SK-N-SH (cell line): ENCODE results near the gene CCDC40. TPM values are rescaled to one million over a fixed set of nuclear protein-coding genes. Genes with fewer than 3 reads are reported as not detected.

Experiments
- CTCF ChIA-PET: fragments of 300-600, 350-600 bp; formaldehyde crosslinking; extraction: SDS; loops from one replicate; lab custom pipeline; 2021; lab: Yijun Ruan, JAX
- POLR2A ChIA-PET: fragments of 350-600 bp; sonication (Branson Sonifier 250); formaldehyde crosslinking; extraction: SDS; loops from one replicate; lab custom pipeline; 2020; ENCODE audit warnings: antibody characterized with exemption, inconsistent platforms; lab: Yijun Ruan, JAX
- DNase-seq: peaks from one replicate; pipeline ENCODE4 v3.0.0; 2012
- H2AFZ ChIP-seq: fragments of 200-600 bp; sonication (generic); 2 replicates; pipeline ENCODE4 v1.8.1; 2016; ENCODE audit warnings: antibody characterized with exemption, mild to moderate bottlenecking, low read depth
- H3F3A ChIP-seq: fragments of 200-600 bp; sonication (generic); replicated peaks from 2 replicates; pipeline ENCODE3; 2016; ENCODE audit warnings: antibody characterized with exemption, mild to moderate bottlenecking; ENCODE audit not compliant: insufficient read depth
- H3K27ac ChIP-seq, 2 experiments: fragments of 200-500 bp in 1 of 2; fragments of 200-600 bp in 1 of 2; sonication (Bioruptor generic) in 1 of 2; sonication (generic), shearing (Covaris generic) in 1 of 2; 2 replicates each; pipeline versions ENCODE4 v1.5.1 to v1.6.1; 2014 to 2016; ENCODE audit warnings: low read depth in 2 of 2, inconsistent platforms in 1 of 2, low read length in 1 of 2, mild to moderate bottlenecking in 1 of 2, mixed read lengths in 1 of 2
- H3K27me3 ChIP-seq: fragments of 200-600 bp; sonication (generic), shearing (Covaris generic); 2 replicates; pipeline ENCODE4 v1.6.1; 2016; ENCODE audit warnings: mixed run types; ENCODE audit not compliant: insufficient read depth
- H3K36me3 ChIP-seq, 2 experiments: fragments of 200-500 bp in 1 of 2; fragments of 200-600 bp in 1 of 2; sonication (Bioruptor generic) in 1 of 2; sonication (generic) in 1 of 2; replicated peaks in 1 of 2; 2 replicates each; pipeline versions ENCODE3 to v1.5.1; 2014 to 2016; ENCODE audit warnings: low read length in 1 of 2, mild to moderate bottlenecking in 1 of 2; ENCODE audit not compliant: insufficient read depth in 2 of 2, control insufficient read depth in 1 of 2
- H3K4me1 ChIP-seq, 2 experiments: fragments of 200-500 bp in 1 of 2; fragments of 200-600 bp in 1 of 2; sonication (Bioruptor generic) in 1 of 2; sonication (generic), shearing (Covaris generic) in 1 of 2; 2 replicates each; pipeline versions ENCODE4 v1.5.1 to v1.6.1; 2014 to 2016; ENCODE audit warnings: low read depth in 1 of 2, low read length in 1 of 2, mixed run types in 1 of 2; ENCODE audit not compliant: insufficient read depth in 2 of 2, control insufficient read depth in 1 of 2
- H3K4me2 ChIP-seq: fragments of 200-600 bp; sonication (generic), shearing (Covaris generic); 2 replicates; pipeline ENCODE4 v1.6.1; 2017; ENCODE audit warnings: mixed run types
- H3K4me3 ChIP-seq, 2 experiments: fragments of 200-500 bp in 1 of 2; fragments of 200-600 bp in 1 of 2; sonication (Bioruptor generic) in 1 of 2; sonication (generic), shearing (Covaris generic) in 1 of 2; 2 replicates each; pipeline versions ENCODE4 v1.5.1 to v1.8.1; 2014 to 2016; ENCODE audit warnings: low read depth in 2 of 2, inconsistent platforms in 1 of 2, low read length in 1 of 2, mild to moderate bottlenecking in 1 of 2, mixed read lengths in 1 of 2, moderate library complexity in 1 of 2
- H3K79me2 ChIP-seq: fragments of 200-600 bp; sonication (generic); 2 replicates; pipeline ENCODE4 v1.8.1; 2017; ENCODE audit warnings: mild to moderate bottlenecking; ENCODE audit not compliant: insufficient read depth
- H3K9ac ChIP-seq: fragments of 200-600 bp; sonication (generic); 2 replicates; pipeline ENCODE4 v1.6.1; 2017; ENCODE audit warnings: mixed run types
- H3K9me2 ChIP-seq: fragments of 200-600 bp; sonication (generic); 2 replicates; pipeline ENCODE4 v1.6.1; 2017; ENCODE audit warnings: mixed run types
- H3K9me3 ChIP-seq: fragments of 200-600 bp; sonication (generic); 2 replicates; pipeline ENCODE4 v1.6.1; 2017; ENCODE audit warnings: mixed run types, mild to moderate bottlenecking, moderate library complexity
- H4K20me1 ChIP-seq: fragments of 200-600 bp; sonication (generic); 2 replicates; pipeline ENCODE4 v1.6.1; 2017; ENCODE audit warnings: mild to moderate bottlenecking, mixed run types; ENCODE audit not compliant: insufficient read depth
- EP300 ChIP-seq, 2 experiments: IDR thresholded peaks; 2 replicates each; pipeline versions ENCODE4 v1.4.0 to v1.6.1; 2012; ENCODE audit warnings: borderline replicate concordance in 1 of 2, low read depth in 1 of 2, low read length in 1 of 2
- FOXM1 ChIP-seq: IDR thresholded peaks from 2 replicates; pipeline ENCODE4 v1.4.0; 2012; ENCODE audit warnings: low read depth, mild to moderate bottlenecking
- GABPA ChIP-seq: IDR thresholded peaks from 2 replicates; pipeline ENCODE4 v1.4.0; 2012; ENCODE audit warnings: low read depth, mild to moderate bottlenecking
- GATA2 ChIP-seq: sonication (generic); formaldehyde crosslinking; IDR thresholded peaks from 2 replicates; pipeline ENCODE4 v1.5.0; 2020; ENCODE audit warnings: mild to moderate bottlenecking, missing genetic modification reagents
- JUND ChIP-seq: IDR thresholded peaks from 2 replicates; pipeline ENCODE4 v1.4.0; 2012
- MEF2A ChIP-seq: IDR thresholded peaks from 2 replicates; pipeline ENCODE4 v1.4.0; 2012; ENCODE audit warnings: low read depth, borderline replicate concordance
- NRF1 ChIP-seq: IDR thresholded peaks from 2 replicates; pipeline ENCODE4 v1.6.1; 2012; ENCODE audit warnings: low read depth, mild to moderate bottlenecking, low read length
- PBX3 ChIP-seq: IDR thresholded peaks from 2 replicates; pipeline ENCODE4; 2012
- RCOR1 ChIP-seq: fragments of 150-350 bp; IDR thresholded peaks from 2 replicates; pipeline ENCODE4 v1.6.1; 2017; ENCODE audit warnings: antibody characterized with exemption, low read length
- RXRA ChIP-seq: IDR thresholded peaks from 2 replicates; pipeline ENCODE4 v1.4.0; 2012; ENCODE audit warnings: low read depth, mild to moderate bottlenecking, borderline replicate concordance
- SMC3 ChIP-seq: IDR thresholded peaks from 2 replicates; pipeline ENCODE4 v1.6.1; 2012; ENCODE audit warnings: low read depth, low read length, improper control_type of control experiment
- TCF12 ChIP-seq: IDR thresholded peaks from 2 replicates; pipeline ENCODE4 v1.4.0; 2012
- WGBS: methylation state at CpG from one replicate; pipeline ENCODE4 v1.1.6; 2017; ENCODE audit warnings: low lambda C conversion rate; 5-methylcytosine and 5-hydroxymethylcytosine counted together
- polyA plus RNA-seq, 3 experiments: library from polyadenylated mRNA; depleted of rRNA; stranded (reverse); fragments of >200 nt; gene quantifications; 2 replicates each; pipeline ENCODE4 v1.2.3, GENCODE V29; 2012

The CCDC40 gene
- polyA plus RNA-seq, 1 of the 3 experiments (the other 2 are of a cell fraction) = 17.3 TPM

- no peak overlapping the region for H3K4me3 ChIP-seq
- H3F3A ChIP-seq = no peaks in the 10 kb centered on the region
- DNase-seq = no peak
- H3K9ac ChIP-seq = no peak overlapping the region
- POLR2A ChIA-PET = interaction anchor here (0.9 kb wide), 1 partner anchor 18 kb away, joined by 3 read pairs; the partner anchor contains the start of gene GAA
- TF ChIP-seq RCOR1 (no peak), PBX3 (no peak), JUND (no peak), RXRA (no peak), GATA2 (CRISPR knock-in tag) (no peak), EP300 (IDR thresholded peaks at IDR 0.05; ENCODE audit: borderline replicate concordance in 1 of 2, low read depth in 1 of 2, low read length in 1 of 2) (no peak), TCF12 (no peak)
- H4K20me1 ChIP-seq = no peaks in the 10 kb centered on the region
- H3K4me1 ChIP-seq = peaks cover 0 to 6% of the 10 kb centered on the region in 2 experiments; a peak in 1 of 4 replicates
- H3K27me3 ChIP-seq = no peaks in the 10 kb centered on the region
- H3K9me3 ChIP-seq = no peaks in the 10 kb centered on the region
- CTCF ChIA-PET = interaction anchor here (0.6 to 4.7 kb wide), 70 partner anchors 9 to 344 kb away, joined by 3 to 86 read pairs (median 5); partner anchors contain the start of genes EIF4A3, ENDOV and GAA
- H3K4me2 ChIP-seq = no peak overlapping the region
- 79% methylated on average over 12 of the region's 13 CpGs for WGBS
- peak overlapping the region; percentile 30; the same call in 1 of the 2 replicates for H2AFZ ChIP-seq
- no peaks in the 10 kb centered on the region for H3K36me3 ChIP-seq
- H3K79me2 ChIP-seq = no peaks in the 10 kb centered on the region
- H3K27ac ChIP-seq = no peak overlapping the region
- H3K9me2 ChIP-seq = no peaks in the 10 kb centered on the region
Observed at GRCh38 chr17:80083136-80083661, 46.8 kb downstream of the CCDC40 start.

GRCh38 chr17:80084773-80085172, 48.3 kb downstream of the CCDC40 start:
- Histone ChIP-seq H3K27ac (no peak overlapping the region), H4K20me1 (no peaks in the 10 kb centered on the region), H3K4me2 (no peak overlapping the region), H3K9me2 (no peaks in the 10 kb centered on the region), H3F3A (no peaks in the 10 kb centered on the region), H3K9me3 (no peaks in the 10 kb centered on the region)
- no peak for DNase-seq
- POLR2A ChIA-PET = interaction anchor here (1.2 kb wide), 1 partner anchor 17 kb away, joined by 5 read pairs; the partner anchor contains the start of gene GAA
- TF ChIP-seq FOXM1 = no peak
- no peak for TF ChIP-seq SMC3
- no peak for TF ChIP-seq GABPA
- TF ChIP-seq NRF1 = no peak
- no peak for TF ChIP-seq MEF2A
- TF ChIP-seq, all 33 proteins: peak for 0
- Histone ChIP-seq H2AFZ (no peak overlapping the region), H3K4me3 (no peak overlapping the region), H3K79me2 (no peaks in the 10 kb centered on the region), H3K27me3 (no peaks in the 10 kb centered on the region), H3K4me1 (peaks cover 0 to 6% of the 10 kb centered on the region in 2 experiments; a peak in 1 of 4 replicates), H3K9ac (no peak overlapping the region), H3K36me3 (no peaks in the 10 kb centered on the region)
- CTCF ChIA-PET = interaction anchor here (1.6 to 4.7 kb wide), 3 partner anchors 9 to 17 kb away, joined by 14 to 86 read pairs (median 36); partner anchors contain the start of gene GAA
- 94% methylated on average over 12 of the region's 15 CpGs for WGBS
